NCI-H2196 (cell line): ENCODE measurements around the gene LAIR2.
A peak's percentile ranks its signal among the peaks of the same experiment; 100 is the strongest.

Experiments
- DNase-seq: peaks from one replicate; lab custom pipeline; 2025; ENCODE audit not compliant: unreplicated experiment; lab: John Stamatoyannopoulos, UW

LAIR2 gene

GRCh38 chr19:54502518-54503048, at the start of gene LAIR2:
LAIR2 (plus strand) TSS chr19:54502831; CDS start chr19:54502919, 88 bp downstream.
- DNase-seq = no peak

GRCh38 chr19:54453921-54454780, 48.5 kb upstream of the LAIR2 start:
- no peak for DNase-seq

- DNase-seq = no peak
Measured at GRCh38 chr19:54454781-54455675, 47.6 kb upstream of the LAIR2 start.

DNA sequence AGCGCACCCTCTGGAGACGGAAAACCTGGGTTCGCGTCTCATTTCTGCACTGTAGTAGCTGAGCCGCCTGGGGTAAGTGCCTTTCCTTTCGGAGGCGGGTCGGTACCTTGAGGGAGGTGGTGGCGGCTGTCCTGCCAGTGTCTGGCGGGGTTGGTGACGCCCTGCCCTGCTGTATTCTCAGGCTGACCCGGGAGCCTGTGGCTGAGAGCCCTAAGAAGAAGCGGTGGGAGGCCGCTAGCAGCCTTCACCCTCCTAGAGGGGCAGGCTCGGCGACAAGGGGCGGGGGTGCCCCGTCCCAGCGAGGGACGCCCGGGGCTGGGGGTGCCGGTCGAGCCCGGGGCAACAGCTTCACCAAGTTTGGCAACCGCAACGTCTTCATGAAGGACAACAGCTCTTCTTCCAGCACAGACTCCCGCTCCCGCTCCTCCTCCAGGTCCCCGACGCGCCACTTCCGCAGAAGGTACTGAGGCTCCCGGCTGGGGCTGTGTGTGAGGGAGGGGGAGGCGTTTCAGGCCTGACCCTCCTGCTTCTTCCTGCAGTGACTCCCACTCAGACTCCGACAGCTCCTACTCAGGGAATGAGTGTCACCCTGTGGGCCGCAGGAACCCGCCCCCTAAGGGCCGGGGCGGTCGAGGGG, 46.7 kb upstream of the LAIR2 start:
- no peak for DNase-seq

GRCh38 chr19:54456423-54457373, 45.9 kb upstream of the LAIR2 start:
- DNase-seq = no peak

GRCh38 chr19:54457773-54458647, 44.6 kb upstream of the LAIR2 start:
- no peak for DNase-seq

DNA sequence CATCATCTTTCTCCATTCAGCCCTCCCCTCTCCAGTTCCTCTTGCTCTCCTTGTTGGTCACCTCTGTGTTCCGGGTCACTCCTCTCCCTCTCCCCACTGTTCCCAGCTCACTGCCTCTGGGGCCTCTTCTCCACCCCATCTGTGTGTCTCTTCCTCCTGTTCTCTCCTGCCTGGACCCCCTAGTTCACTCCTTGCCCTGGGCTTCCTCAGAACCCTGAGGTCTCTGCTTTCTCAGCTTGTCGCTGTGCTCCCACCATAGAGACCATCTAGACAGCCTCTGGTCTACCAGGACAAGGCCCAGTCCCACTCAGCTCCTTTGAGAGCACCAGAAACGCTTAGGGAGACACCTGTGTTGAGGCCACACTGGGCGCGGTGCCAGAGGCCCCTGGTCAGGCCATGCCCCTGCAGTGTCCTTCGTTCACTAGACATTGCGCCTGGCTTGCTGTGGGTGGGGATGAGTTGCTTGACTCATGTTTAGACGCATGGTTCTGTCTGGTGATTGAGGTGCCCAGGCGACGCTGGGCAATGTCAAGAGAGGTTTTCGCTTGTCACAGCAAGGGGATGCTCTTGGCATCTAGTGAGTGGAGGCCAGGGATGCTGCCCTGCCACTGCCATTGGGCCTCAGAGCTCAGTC, 43.9 kb upstream of the LAIR2 start:
- DNase-seq = no peak

- peak; percentile 68 for DNase-seq
Measured at GRCh38 chr19:54459282-54460229, 43.1 kb upstream of the LAIR2 start.

DNA sequence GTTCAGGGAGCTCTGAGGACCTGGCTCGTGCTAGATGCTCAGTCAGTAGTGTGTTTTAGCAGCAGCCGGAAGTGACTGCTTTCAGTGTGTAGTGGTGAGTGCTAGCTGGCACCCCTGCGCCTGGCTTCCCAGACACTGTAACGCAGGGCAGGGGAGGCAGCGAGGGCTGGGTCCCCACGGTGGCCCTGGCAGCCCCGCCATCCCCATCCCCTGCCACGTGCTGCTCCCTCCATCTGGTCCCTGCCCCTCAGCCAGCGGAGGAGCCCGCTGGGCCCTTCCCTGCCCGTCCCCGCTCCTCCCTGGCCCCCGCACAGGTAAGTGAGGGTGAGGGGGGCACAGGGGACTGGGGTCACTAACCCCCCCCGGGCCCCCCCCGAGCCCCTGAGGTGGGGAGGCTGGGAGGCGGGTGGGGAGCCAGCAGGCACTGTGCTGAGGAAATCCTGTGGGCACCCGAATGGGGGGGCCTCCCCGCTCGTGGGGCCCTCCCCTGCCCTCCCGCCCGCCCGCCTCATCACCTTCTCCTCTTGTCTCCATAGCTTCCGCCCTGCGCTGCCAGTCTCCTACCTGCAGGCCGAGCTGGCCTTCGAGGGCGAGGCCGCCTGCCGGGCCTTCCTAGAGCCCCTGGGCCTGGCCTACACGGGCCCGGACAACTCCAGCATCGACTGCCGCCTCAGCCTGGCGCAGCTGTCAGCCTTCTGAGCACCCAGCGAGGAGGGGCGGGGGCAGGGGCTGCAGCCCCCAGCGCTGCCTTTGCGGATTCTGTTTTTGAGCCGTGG, 42.2 kb upstream of the LAIR2 start:
- DNase-seq = no peak

- no peak for DNase-seq
Measured at GRCh38 chr19:54461210-54461609, 41.4 kb upstream of the LAIR2 start.

DNA sequence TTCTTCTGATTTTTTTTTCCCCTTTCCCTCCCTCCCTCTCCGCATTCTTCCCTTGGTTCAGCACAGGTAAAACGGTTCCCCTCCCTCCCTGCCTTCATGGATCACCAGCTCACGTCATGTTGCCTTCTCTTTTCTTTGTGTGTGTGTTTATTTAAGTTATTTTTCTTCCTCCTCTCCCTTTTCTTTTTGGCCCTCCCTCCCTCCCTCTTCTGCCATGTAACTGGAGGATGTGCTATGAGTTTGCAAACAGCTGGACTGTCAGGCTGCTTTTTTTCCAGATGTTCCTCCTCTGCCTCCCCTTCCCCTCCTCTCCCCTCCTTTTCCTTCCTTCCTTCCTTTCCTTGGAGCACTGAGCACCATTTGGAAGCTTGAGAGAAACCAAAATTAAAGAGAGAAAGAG, 41.0 kb upstream of the LAIR2 start:
- no peak for DNase-seq

DNA sequence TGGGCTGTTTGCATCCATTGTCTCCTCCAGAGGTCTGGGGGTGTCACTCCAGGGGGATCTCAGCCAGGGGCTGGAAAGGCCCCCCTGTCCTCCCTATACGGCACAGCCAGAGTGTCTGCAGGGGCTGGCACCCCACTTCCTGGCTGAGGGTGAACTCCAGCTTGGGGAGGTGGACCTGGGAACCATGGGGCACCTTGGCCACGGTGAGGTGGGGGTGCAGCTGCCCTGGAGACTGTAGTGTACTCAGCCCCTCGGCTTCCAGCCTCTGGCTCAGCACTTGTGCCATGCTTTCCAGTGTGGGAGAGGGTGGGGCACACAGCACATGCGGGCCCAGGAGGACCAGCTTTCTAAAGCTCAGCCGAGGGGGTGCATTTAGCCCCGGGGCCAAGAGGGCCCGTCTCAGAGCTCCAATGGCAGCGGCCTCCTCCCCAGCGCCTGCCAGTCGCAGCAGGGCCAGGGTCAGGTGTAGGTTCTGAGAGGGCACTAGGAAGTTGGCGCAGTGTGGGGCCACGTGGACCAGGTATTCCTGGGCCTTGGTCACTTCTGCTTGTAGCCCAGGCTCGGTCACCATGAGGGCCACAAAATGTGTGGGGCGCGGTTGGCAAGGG, 40.5 kb upstream of the LAIR2 start:
- DNase-seq = no peak

GRCh38 chr19:54462655-54463530, 39.7 kb upstream of the LAIR2 start:
- DNase-seq = peak; percentile 56

DNA sequence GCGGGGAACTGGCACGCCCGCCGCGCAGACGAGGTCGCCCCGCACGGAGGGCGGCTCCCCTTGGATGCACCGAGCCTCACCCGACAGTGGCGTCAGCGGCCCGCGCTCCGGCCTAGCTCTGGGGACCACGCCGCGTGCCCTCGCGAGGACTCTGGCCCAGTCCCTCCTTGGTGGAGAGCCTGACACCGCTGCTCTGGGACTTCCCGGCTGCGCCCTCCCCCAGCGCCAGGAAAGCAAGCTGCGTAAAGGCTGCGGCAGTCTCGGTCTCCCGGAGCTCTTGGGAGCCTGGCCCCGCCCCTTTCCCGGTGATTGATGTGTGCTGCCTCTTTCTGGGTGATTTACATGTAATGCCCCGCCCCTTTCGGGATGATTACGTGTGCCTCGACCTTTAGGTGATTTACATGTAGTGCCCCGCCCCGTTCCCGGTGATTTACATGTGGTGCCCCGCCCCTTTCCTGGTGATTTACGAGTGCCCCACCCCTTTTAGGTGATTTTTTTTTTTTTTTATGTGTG, 39.0 kb upstream of the LAIR2 start, which contains the start of gene LENG9:
Gene LENG9 (minus strand): TSS at position 248 of the 513 bp plus-strand sequence. CDS start 252 bp downstream, outside the sequence.
- DNase-seq = peak; percentile 99

DNA sequence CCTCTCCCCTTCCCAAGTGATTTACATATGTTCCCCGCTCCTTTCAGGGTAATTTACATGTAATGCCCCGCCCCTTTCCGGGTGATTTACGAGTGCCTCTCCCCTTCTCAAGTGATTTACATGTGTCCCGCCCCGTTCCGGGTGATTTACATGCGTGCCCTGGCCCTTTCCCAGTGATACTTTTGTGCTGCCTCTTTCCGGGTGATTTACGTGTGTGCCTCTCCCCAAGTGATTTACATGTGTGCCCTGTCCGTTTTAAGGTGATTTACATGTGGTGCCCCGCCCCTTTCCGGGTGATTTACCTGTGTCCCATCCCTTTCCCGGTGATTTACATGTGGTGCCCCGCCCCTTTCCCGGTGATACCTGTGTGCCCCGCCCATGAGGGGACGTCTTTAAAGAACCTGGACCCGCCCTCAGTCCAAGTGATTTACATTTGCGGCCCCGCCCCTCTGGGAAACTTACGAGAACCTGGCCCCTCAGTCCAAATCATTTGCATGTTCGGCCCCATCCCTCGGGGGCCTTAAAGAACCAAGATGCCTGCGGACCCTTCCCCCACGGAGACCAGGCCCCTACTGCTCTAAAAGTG, 38.5 kb upstream of the LAIR2 start:
- peak; percentile 100 for DNase-seq
